OCI-LY3 (cell line): ENCODE data around the gene MRPL52.
"Not testable (repeated sequence)": the region's sequence is repeated elsewhere in the genome, so short reads cannot be mapped to it uniquely, and the experiment has no call there.

Source experiments
- H2AFZ ChIP-seq: fragments of 200-600, 300-600 bp; shearing (Covaris generic); 2 replicates; pipeline ENCODE4 v1.6.0; 2014; ENCODE audit warnings: antibody characterized with exemption, low read depth, low read length
- H3K27ac ChIP-seq: fragments of 200-600, 300-600 bp; sonication (generic); 2 replicates; pipeline ENCODE4 v1.5.1; 2014; ENCODE audit warnings: mild to moderate bottlenecking, low read length, moderate library complexity, mixed read lengths
- H3K27me3 ChIP-seq: fragments of 200-600, 300-600 bp; sonication (generic); 2 replicates; pipeline ENCODE4 v1.6.1; 2014; ENCODE audit warnings: low read depth, low read length, mixed read lengths
- H3K36me3 ChIP-seq: fragments of 200-600, 300-600 bp; sonication (generic); replicated peaks from 2 replicates; pipeline ENCODE3; 2014; ENCODE audit warnings: low read depth, low read length, mixed read lengths
- H3K4me1 ChIP-seq: fragments of 300-600, 200-600 bp; sonication (generic); 2 replicates; pipeline ENCODE4 v1.6.1; 2014; ENCODE audit warnings: low read length, mixed read lengths
- H3K4me2 ChIP-seq: fragments of 200-600, 300-600 bp; sonication (generic); 2 replicates; pipeline ENCODE4 v1.6.1; 2014; ENCODE audit warnings: low read length, mixed read lengths
- H3K4me3 ChIP-seq: fragments of 300-600, 200-600 bp; sonication (generic); 2 replicates; pipeline ENCODE4 v1.5.1; 2014; ENCODE audit warnings: antibody characterized with exemption, mild to moderate bottlenecking, low read length, moderate library complexity
- H3K79me2 ChIP-seq: fragments of 300-600, 200-600 bp; shearing (Covaris generic); 2 replicates; pipeline ENCODE4 v1.6.1; 2014; ENCODE audit warnings: mild to moderate bottlenecking, low read length, mixed read lengths
- H3K9ac ChIP-seq: fragments of 300-600, 200-600 bp; shearing (Covaris generic); 2 replicates; pipeline ENCODE4 v1.6.0; 2014; ENCODE audit warnings: mild to moderate bottlenecking, low read length, moderate library complexity
- H3K9me3 ChIP-seq: fragments of 200-600, 300-600 bp; shearing (Covaris generic); 2 replicates; pipeline ENCODE4 v1.6.1; 2014; ENCODE audit warnings: low read length, mixed read lengths; ENCODE audit not compliant: insufficient read depth
- H4K20me1 ChIP-seq: fragments of 200-600, 300-600 bp; sonication (generic); 2 replicates; pipeline ENCODE4 v1.6.1; 2016; ENCODE audit warnings: low read length, mixed read lengths; ENCODE audit not compliant: insufficient read depth
- CTCF ChIP-seq: fragments of 200-600, 300-600 bp; sonication (generic); IDR thresholded peaks from 2 replicates; pipeline ENCODE4 v1.5.1; 2014; ENCODE audit warnings: antibody characterized with exemption, low read length, low read depth
- EZH2phosphoT487 ChIP-seq: fragments of 200-600 bp; shearing (Covaris generic); IDR thresholded peaks from 2 replicates; pipeline ENCODE4 v1.6.1; 2018; ENCODE audit warnings: antibody characterized with exemption, mixed run types, low read depth

The MRPL52 gene

GRCh38 chr14:22854963-22855724, 25.5 kb downstream of the MRPL52 start:
- no peak overlapping the region for H3K4me2 ChIP-seq
- no peaks in the 10 kb centered on the region for H3K27me3 ChIP-seq
- H4K20me1 ChIP-seq = no peaks in the 10 kb centered on the region
- H3K4me3 ChIP-seq = no peak overlapping the region
- peaks cover 12% of the 10 kb centered on the region for H3K4me1 ChIP-seq
- H2AFZ ChIP-seq = no peak overlapping the region
- no peaks in the 10 kb centered on the region for H3K9me3 ChIP-seq
- H3K9ac ChIP-seq = no peak overlapping the region
- no peak overlapping the region for H3K27ac ChIP-seq
- TF ChIP-seq EZH2phosphoT487 (no peak), CTCF (no peak)
- no peaks in the 10 kb centered on the region for H3K79me2 ChIP-seq
- no peaks in the 10 kb centered on the region for H3K36me3 ChIP-seq

GRCh38 chr14:22856428-22856827, 26.7 kb downstream of the MRPL52 start:
- Histone ChIP-seq H3K27me3 (no peaks in the 10 kb centered on the region), H3K4me2 (no peak overlapping the region), H3K9me3 (no peaks in the 10 kb centered on the region), H3K4me3 (no peak overlapping the region), H3K9ac (no peak overlapping the region), H2AFZ (no peak overlapping the region), H3K79me2 (no peaks in the 10 kb centered on the region), H3K36me3 (no peaks in the 10 kb centered on the region), H4K20me1 (no peaks in the 10 kb centered on the region), H3K4me1 (peaks cover 12% of the 10 kb centered on the region), H3K27ac (no peak overlapping the region)
- TF ChIP-seq CTCF = no peak
- TF ChIP-seq EZH2phosphoT487 = no peak

GRCh38 chr14:22860377-22860776, 30.7 kb downstream of the MRPL52 start:
- not testable (repeated sequence) for H3K27me3 ChIP-seq, H3K36me3 ChIP-seq

GRCh38 chr14:22861651-22862050, 32.0 kb downstream of the MRPL52 start:
- Histone ChIP-seq H3K4me2 (no peak overlapping the region), H4K20me1 (no peaks in the 10 kb centered on the region), H3K9me3 (no peaks in the 10 kb centered on the region), H3K27ac (no peak overlapping the region), H3K4me1 (peaks cover 8% of the 10 kb centered on the region; the same call in 1 of the 2 replicates), H3K36me3 (no peaks in the 10 kb centered on the region), H3K9ac (no peak overlapping the region), H3K4me3 (no peak overlapping the region), H2AFZ (no peak overlapping the region), H3K27me3 (no peaks in the 10 kb centered on the region), H3K79me2 (no peaks in the 10 kb centered on the region)
- TF ChIP-seq CTCF (no peak), EZH2phosphoT487 (no peak)

More at GRCh38 chr14:22860377-22860776, 30.7 kb downstream of the MRPL52 start:
- not testable (repeated sequence) for H4K20me1 ChIP-seq, H3K4me1 ChIP-seq, H2AFZ ChIP-seq, H3K4me2 ChIP-seq, H3K9me3 ChIP-seq, H3K79me2 ChIP-seq, H3K4me3 ChIP-seq, H3K27ac ChIP-seq, H3K9ac ChIP-seq
